GM12864 (cell line): ENCODE results near the gene SMIM24.

Source experiments
- DNase-seq: peaks from one replicate; pipeline ENCODE4 v3.0.0-alpha.2; 2011; ENCODE audit warnings: low read depth
- H3K4me3 ChIP-seq: 2 replicates; pipeline ENCODE4 v1.5.1; 2011; ENCODE audit warnings: mild to moderate bottlenecking, low read depth, low read length, control low read depth
- CTCF ChIP-seq: IDR thresholded peaks from 2 replicates; pipeline ENCODE4 v1.5.1; 2011; ENCODE audit warnings: low read depth, mild to moderate bottlenecking, moderate library complexity, low read length, control low read depth, inconsistent platforms; ENCODE audit errors: missing control alignments

The SMIM24 gene

GRCh38 chr19:3476830-3477229, 3.5 kb downstream of the SMIM24 start:
- no peak overlapping the region for H3K4me3 ChIP-seq
- no peak for TF ChIP-seq CTCF
- DNase-seq, result no peak

- TF ChIP-seq CTCF, result no peak
- H3K4me3 ChIP-seq, result no peak overlapping the region
- no peak for DNase-seq
These were observed 4.9 kb downstream of the SMIM24 start for GRCh38 chr19:3475449-3475848.

- no peak for TF ChIP-seq CTCF
- no peak overlapping the region for H3K4me3 ChIP-seq
- DNase-seq, result no peak
These were observed 5.7 kb downstream of the SMIM24 start for GRCh38 chr19:3474614-3475013.

GRCh38 chr19:3474010-3474409, 6.3 kb downstream of the SMIM24 start:
- DNase-seq, result no peak
- no peak for TF ChIP-seq CTCF
- H3K4me3 ChIP-seq, result no peak overlapping the region

GRCh38 chr19:3471954-3472655, 8.2 kb downstream of the SMIM24 start:
- H3K4me3 ChIP-seq, result no peak overlapping the region
- TF ChIP-seq CTCF, result peak; percentile 67
- no peak for DNase-seq

- TF ChIP-seq CTCF, result no peak
- no peak for DNase-seq
- no peak overlapping the region for H3K4me3 ChIP-seq
These were observed 9.7 kb downstream of the SMIM24 start for GRCh38 chr19:3470500-3471128.
